ENCODE data around the gene OAS2. TPM values are rescaled to one million over a fixed set of nuclear protein-coding genes. Genes with fewer than 3 reads are reported as not detected.
"Not testable (repeated sequence)": the region's sequence is repeated elsewhere in the genome, so short reads cannot be mapped to it uniquely, and the experiment has no call there.

OAS2 gene
- total RNA-seq, 1 donor from 2014 or later = 0.41 TPM

DNA sequence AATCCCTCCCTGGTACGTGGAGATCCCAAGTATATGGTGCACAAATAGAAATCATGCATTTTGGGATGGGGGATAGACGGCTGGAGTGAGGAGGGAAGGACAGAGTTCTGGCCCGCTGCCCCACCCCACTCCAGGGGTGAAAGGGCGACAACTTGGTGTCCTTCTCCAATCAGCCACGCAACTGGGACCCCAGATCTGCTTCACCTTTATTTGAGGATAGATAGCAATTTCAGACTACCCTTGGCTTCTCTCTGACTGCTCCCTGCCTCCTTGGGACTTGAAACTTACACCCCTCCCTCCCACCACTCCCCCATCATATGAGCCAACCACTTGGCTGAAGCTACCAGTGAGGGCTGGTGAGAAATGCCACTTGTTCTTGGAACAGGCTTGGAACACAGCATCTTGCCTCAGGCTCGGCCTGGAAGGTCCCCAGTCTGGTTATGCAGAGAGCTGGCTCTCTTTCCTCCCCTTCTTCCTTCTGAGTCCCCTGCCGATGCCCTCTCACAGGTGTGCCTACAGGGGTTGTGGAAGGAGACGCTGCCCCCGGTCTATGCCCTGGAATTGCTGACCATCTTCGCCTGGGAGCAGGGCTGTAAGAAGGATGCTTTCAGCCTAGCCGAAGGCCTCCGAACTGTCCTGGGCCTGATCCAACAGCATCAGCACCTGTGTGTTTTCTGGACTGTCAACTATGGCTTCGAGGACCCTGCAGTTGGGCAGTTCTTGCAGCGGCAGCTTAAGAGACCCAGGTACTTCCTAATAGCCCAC is 31.9 kb upstream of the OAS2 start:
- TF ChIP-seq, protein P1, sequence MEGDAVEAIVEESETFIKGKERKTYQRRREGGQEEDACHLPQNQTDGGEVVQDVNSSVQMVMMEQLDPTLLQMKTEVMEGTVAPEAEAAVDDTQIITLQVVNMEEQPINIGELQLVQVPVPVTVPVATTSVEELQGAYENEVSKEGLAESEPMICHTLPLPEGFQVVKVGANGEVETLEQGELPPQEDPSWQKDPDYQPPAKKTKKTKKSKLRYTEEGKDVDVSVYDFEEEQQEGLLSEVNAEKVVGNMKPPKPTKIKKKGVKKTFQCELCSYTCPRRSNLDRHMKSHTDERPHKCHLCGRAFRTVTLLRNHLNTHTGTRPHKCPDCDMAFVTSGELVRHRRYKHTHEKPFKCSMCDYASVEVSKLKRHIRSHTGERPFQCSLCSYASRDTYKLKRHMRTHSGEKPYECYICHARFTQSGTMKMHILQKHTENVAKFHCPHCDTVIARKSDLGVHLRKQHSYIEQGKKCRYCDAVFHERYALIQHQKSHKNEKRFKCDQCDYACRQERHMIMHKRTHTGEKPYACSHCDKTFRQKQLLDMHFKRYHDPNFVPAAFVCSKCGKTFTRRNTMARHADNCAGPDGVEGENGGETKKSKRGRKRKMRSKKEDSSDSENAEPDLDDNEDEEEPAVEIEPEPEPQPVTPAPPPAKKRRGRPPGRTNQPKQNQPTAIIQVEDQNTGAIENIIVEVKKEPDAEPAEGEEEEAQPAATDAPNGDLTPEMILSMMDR (IDR thresholded peaks at IDR 0.05; ENCODE audit: unreplicated experiment) = no peak
- Mint-ChIP-seq H3K27me3 (ENCODE audit: unreplicated experiment) (no peaks in the 10 kb centered on the region), H3K4me1 (ENCODE audit: unreplicated experiment) (no peaks in the 10 kb centered on the region), H3K36me3 (ENCODE audit: low read depth, unreplicated experiment) (no peaks in the 10 kb centered on the region), H3K4me3 (ENCODE audit: unreplicated experiment) (no peak overlapping the region), H3K9me3 (ENCODE audit: unreplicated experiment) (no peaks in the 10 kb centered on the region), H3K27ac (ENCODE audit: unreplicated experiment) (no peak overlapping the region)
- DNase-seq (ENCODE audit: low spot score) = no peak

DNA sequence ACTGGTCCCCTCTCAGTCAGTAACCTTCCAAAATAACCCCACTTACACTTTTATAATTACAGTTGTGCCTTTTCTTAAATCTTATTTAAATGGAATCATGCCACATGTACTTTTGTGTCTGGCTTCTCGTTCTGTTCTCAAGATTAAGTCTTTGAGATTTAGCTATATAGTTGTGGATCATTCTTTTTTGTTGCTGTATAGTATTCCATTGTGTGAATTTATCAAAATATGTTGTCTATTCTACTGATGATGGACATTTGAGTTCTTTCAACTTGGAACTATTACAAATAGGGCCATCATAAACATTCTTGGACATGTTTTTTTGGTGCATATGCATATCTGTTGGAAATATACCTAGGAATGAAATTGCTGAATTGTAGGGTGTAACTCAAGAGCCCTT is 31.0 kb upstream of the OAS2 start:
- Mint-ChIP-seq H3K36me3 (ENCODE audit: low read depth, unreplicated experiment) (no peaks in the 10 kb centered on the region), H3K4me1 (ENCODE audit: unreplicated experiment) (no peaks in the 10 kb centered on the region), H3K9me3 (ENCODE audit: unreplicated experiment) (no peaks in the 10 kb centered on the region), H3K27ac (ENCODE audit: unreplicated experiment) (no peak overlapping the region), H3K27me3 (ENCODE audit: unreplicated experiment) (no peaks in the 10 kb centered on the region), H3K4me3 (ENCODE audit: unreplicated experiment) (no peak overlapping the region)
- TF ChIP-seq, protein P1 (IDR thresholded peaks at IDR 0.05; ENCODE audit: unreplicated experiment) = no peak
- DNase-seq (ENCODE audit: low spot score) = no peak

DNA sequence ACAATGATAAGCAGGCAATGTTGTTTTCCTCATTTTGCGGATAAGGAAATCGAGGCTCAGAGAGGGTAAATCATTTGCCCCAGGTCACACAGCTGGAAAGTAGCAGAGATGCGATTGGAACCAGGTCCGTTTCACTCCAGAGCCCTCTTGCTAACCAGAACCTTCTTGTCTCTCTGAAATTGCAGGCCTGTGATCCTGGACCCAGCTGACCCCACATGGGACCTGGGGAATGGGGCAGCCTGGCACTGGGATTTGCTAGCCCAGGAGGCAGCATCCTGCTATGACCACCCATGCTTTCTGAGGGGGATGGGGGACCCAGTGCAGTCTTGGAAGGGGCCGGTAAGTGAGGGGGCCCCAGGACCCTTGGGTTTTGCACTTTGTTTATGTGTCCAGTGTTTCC is 30.6 kb upstream of the OAS2 start:
- no peaks in the 10 kb centered on the region for H3K36me3 Mint-ChIP-seq (ENCODE audit: low read depth, unreplicated experiment)
- TF ChIP-seq, protein P1 (IDR thresholded peaks at IDR 0.05; ENCODE audit: unreplicated experiment) = no peak
- no peaks in the 10 kb centered on the region for H3K9me3 Mint-ChIP-seq (ENCODE audit: unreplicated experiment)
- no peak overlapping the region for H3K4me3 Mint-ChIP-seq (ENCODE audit: unreplicated experiment)
- H3K27ac Mint-ChIP-seq (ENCODE audit: unreplicated experiment) = no peak overlapping the region
- no peaks in the 10 kb centered on the region for H3K27me3 Mint-ChIP-seq (ENCODE audit: unreplicated experiment)
- H3K4me1 Mint-ChIP-seq (ENCODE audit: unreplicated experiment) = no peaks in the 10 kb centered on the region
- DNase-seq (ENCODE audit: low spot score) = no peak

DNA sequence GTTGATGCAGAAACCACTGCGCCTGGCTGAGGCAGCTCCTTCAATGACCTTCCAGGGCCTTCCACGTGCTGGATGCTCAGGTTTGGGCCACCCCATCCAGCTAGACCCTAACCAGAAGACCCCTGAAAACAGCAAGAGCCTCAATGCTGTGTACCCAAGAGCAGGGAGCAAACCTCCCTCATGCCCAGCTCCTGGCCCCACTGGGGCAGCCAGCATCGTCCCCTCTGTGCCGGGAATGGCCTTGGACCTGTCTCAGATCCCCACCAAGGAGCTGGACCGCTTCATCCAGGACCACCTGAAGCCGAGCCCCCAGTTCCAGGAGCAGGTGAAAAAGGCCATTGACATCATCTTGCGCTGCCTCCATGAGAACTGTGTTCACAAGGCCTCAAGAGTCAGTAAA is 29.5 kb upstream of the OAS2 start:
- no peak overlapping the region for H3K4me3 Mint-ChIP-seq (ENCODE audit: unreplicated experiment)
- TF ChIP-seq, protein P1 (IDR thresholded peaks at IDR 0.05; ENCODE audit: unreplicated experiment) = no peak
- no peak overlapping the region for H3K27ac Mint-ChIP-seq (ENCODE audit: unreplicated experiment)

DNA sequence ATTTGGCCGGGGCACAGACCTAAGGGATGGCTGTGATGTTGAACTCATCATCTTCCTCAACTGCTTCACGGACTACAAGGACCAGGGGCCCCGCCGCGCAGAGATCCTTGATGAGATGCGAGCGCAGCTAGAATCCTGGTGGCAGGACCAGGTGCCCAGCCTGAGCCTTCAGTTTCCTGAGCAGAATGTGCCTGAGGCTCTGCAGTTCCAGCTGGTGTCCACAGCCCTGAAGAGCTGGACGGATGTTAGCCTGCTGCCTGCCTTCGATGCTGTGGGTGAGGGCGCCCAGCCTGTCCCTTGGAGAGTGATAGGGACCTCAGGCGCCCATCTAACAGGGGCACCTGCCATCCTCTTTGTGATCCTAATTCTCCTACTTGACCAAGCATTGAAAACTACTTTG is 27.6 kb upstream of the OAS2 start:
- Mint-ChIP-seq H3K27me3 (ENCODE audit: unreplicated experiment) (peaks cover 2% of the 10 kb centered on the region), H3K9me3 (ENCODE audit: unreplicated experiment) (no peaks in the 10 kb centered on the region), H3K36me3 (ENCODE audit: low read depth, unreplicated experiment) (no peaks in the 10 kb centered on the region), H3K27ac (ENCODE audit: unreplicated experiment) (no peak overlapping the region), H3K4me3 (ENCODE audit: unreplicated experiment) (no peak overlapping the region), H3K4me1 (ENCODE audit: unreplicated experiment) (no peaks in the 10 kb centered on the region)
- DNase-seq (ENCODE audit: low spot score) = no peak
- TF ChIP-seq, protein P1 (IDR thresholded peaks at IDR 0.05; ENCODE audit: unreplicated experiment) = no peak

More for the DNA sequence above, 29.5 kb upstream of the OAS2 start:
- H3K27me3 Mint-ChIP-seq (ENCODE audit: unreplicated experiment) = peaks cover 2% of the 10 kb centered on the region
- H3K9me3 Mint-ChIP-seq (ENCODE audit: unreplicated experiment) = no peaks in the 10 kb centered on the region
- H3K4me1 Mint-ChIP-seq (ENCODE audit: unreplicated experiment) = no peaks in the 10 kb centered on the region
- DNase-seq (ENCODE audit: low spot score) = no peak
- no peaks in the 10 kb centered on the region for H3K36me3 Mint-ChIP-seq (ENCODE audit: low read depth, unreplicated experiment)

DNA sequence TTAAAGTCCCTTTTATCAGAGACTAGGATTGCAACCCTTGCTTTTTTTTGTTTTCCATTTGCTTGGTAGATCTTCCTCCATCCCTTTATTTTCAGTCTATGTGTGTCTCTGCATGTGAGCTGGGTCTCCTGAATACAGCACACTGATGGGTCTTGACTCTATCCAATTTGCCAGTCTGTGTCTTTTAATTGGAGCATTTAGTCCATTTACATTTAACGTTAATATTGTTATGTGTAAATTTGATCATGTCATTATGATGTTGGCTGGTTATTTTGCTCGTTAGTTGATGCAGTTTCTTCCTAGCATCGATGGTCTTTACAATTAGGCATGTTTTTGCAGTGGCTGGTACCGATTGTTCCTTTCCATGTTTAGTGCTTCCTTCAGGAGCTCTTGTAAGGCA is 21.2 kb upstream of the OAS2 start:
- not testable (repeated sequence) for DNase-seq (ENCODE audit: low spot score); H3K27ac Mint-ChIP-seq (ENCODE audit: unreplicated experiment); H3K9me3 Mint-ChIP-seq (ENCODE audit: unreplicated experiment); H3K4me3 Mint-ChIP-seq (ENCODE audit: unreplicated experiment); H3K4me1 Mint-ChIP-seq (ENCODE audit: unreplicated experiment); H3K36me3 Mint-ChIP-seq (ENCODE audit: low read depth, unreplicated experiment); H3K27me3 Mint-ChIP-seq (ENCODE audit: unreplicated experiment)

Data from endothelial cell (in vitro differentiated cells).